GM12874 (cell line): ENCODE measurements around the gene ZNF750.

Experiments
- CTCF ChIP-seq: IDR thresholded peaks from 2 replicates; pipeline ENCODE4 v1.5.1; 2011; ENCODE audit warnings: low read depth, mild to moderate bottlenecking, control low read depth, low read length, moderate library complexity; ENCODE audit not compliant: insufficient read depth

The ZNF750 gene

GRCh38 chr17:82876602-82877379 lies 37.0 kb upstream of the ZNF750 start:
- TF ChIP-seq CTCF = no peak

GRCh38 chr17:82876149-82876548 lies 36.3 kb upstream of the ZNF750 start:
- TF ChIP-seq CTCF = no peak

- TF ChIP-seq CTCF = no peak
Observed at GRCh38 chr17:82875407-82875856, 35.6 kb upstream of the ZNF750 start.

- no peak for TF ChIP-seq CTCF
Observed at GRCh38 chr17:82874011-82874835, 34.4 kb upstream of the ZNF750 start.

GRCh38 chr17:82873521-82873920 lies 33.7 kb upstream of the ZNF750 start:
- no peak for TF ChIP-seq CTCF

- no peak for TF ChIP-seq CTCF
Observed at GRCh38 chr17:82872591-82873520, 33.0 kb upstream of the ZNF750 start.
